Keratinocyte (primary cell): ENCODE results near the gene NVL. TPM values are rescaled to one million over a fixed set of nuclear protein-coding genes. Genes with fewer than 3 reads are reported as not detected.

Source experiments
- DNase-seq: peaks from one replicate; pipeline ENCODE4 v3.0.0-alpha.2; 2011; ENCODE audit warnings: low read depth, missing footprints, low spot score
- FAIRE-seq: peaks from 2 replicates; lab custom pipeline; 2011; peaks lifted over from hg19 to GRCh38; lab: Jason Lieb, UNC
- H2AFZ ChIP-seq: 2 replicates; pipeline ENCODE4 v1.6.0; 2012; ENCODE audit warnings: low read length, control low read depth, inconsistent platforms; ENCODE audit not compliant: control insufficient read depth
- H3K27ac ChIP-seq: 2 replicates; pipeline ENCODE4 v1.5.1; 2011; ENCODE audit warnings: low read length; ENCODE audit not compliant: control insufficient read depth, insufficient read depth
- H3K27me3 ChIP-seq: 3 replicates; pipeline ENCODE4 v1.6.0; 2011; ENCODE audit warnings: low read length; ENCODE audit not compliant: control insufficient read depth, insufficient read depth; ENCODE audit errors: extremely low read depth
- H3K36me3 ChIP-seq, 2 experiments: 2 replicates in 1 of 2; 3 replicates in 1 of 2; pipeline ENCODE4 v1.5.1; 2011; ENCODE audit warnings: low read length in 2 of 2, mild to moderate bottlenecking in 1 of 2; ENCODE audit not compliant: control insufficient read depth in 2 of 2, insufficient read depth in 2 of 2; ENCODE audit errors: extremely low read depth in 1 of 2
- H3K4me1 ChIP-seq: 3 replicates; pipeline ENCODE4 v1.5.1; 2011; ENCODE audit warnings: low read length; ENCODE audit not compliant: control insufficient read depth, insufficient read depth; ENCODE audit errors: extremely low read depth
- H3K4me2 ChIP-seq: 3 replicates; pipeline ENCODE4 v1.6.0; 2011; ENCODE audit warnings: low read depth, low read length; ENCODE audit not compliant: control insufficient read depth, insufficient read depth; ENCODE audit errors: extremely low read depth
- H3K4me3 ChIP-seq, 3 experiments: fragments of 200-600 bp in 1 of 3; sonication (generic) in 1 of 3; 2 replicates in 2 of 3; 3 replicates in 1 of 3; pipeline ENCODE4 v1.5.1; 2011 to 2016; ENCODE audit warnings: low read length in 3 of 3, mild to moderate bottlenecking in 3 of 3, control low read depth in 2 of 3, inconsistent platforms in 1 of 3, low read depth in 1 of 3, mixed read lengths in 1 of 3, mixed run types in 1 of 3, moderate library complexity in 1 of 3; ENCODE audit not compliant: control insufficient read depth in 2 of 3, insufficient read depth in 2 of 3; ENCODE audit errors: extremely low read depth in 1 of 3
- H3K79me2 ChIP-seq: 2 replicates; pipeline ENCODE4 v1.6.0; 2012; ENCODE audit warnings: low read length; ENCODE audit not compliant: control insufficient read depth, insufficient read depth
- H3K9ac ChIP-seq: 3 replicates; pipeline ENCODE4 v1.6.0; 2011; ENCODE audit warnings: low read length; ENCODE audit not compliant: control insufficient read depth, insufficient read depth; ENCODE audit errors: extremely low read depth
- H3K9me1 ChIP-seq: 3 replicates; pipeline ENCODE4 v1.6.0; 2011; ENCODE audit warnings: low read length; ENCODE audit not compliant: control insufficient read depth, insufficient read depth; ENCODE audit errors: extremely low read depth
- H3K9me3 ChIP-seq: 2 replicates; pipeline ENCODE4 v1.5.1; 2012; ENCODE audit warnings: low read depth, low read length; ENCODE audit not compliant: control insufficient read depth
- H4K20me1 ChIP-seq: 3 replicates; pipeline ENCODE4 v1.6.0; 2011; ENCODE audit warnings: low read length; ENCODE audit not compliant: control insufficient read depth, insufficient read depth; ENCODE audit errors: extremely low read depth
- CTCF ChIP-seq, 3 experiments: IDR thresholded peaks in 1 of 3; conservative IDR thresholded peaks in 1 of 3; optimal IDR thresholded peaks in 1 of 3; 2 replicates in 2 of 3; 3 replicates in 1 of 3; pipeline versions ENCODE3 to v1.5.1; 2011; ENCODE audit warnings: low read length in 3 of 3, mild to moderate bottlenecking in 3 of 3, moderate library complexity in 2 of 3, control low read depth in 1 of 3, inconsistent platforms in 1 of 3; ENCODE audit not compliant: insufficient read depth in 2 of 3; ENCODE audit errors: extremely low read depth in 1 of 3
- EZH2 ChIP-seq: IDR thresholded peaks from one replicate; pipeline ENCODE4 v1.6.1; 2012; ENCODE audit warnings: inconsistent platforms, mild to moderate bottlenecking, low read length, moderate library complexity
- dilution Hi-C: fragments of 300-500 bp; cut with MboI; formaldehyde crosslinking; loops from one replicate; pipeline ENCODE4 v1.7.0; 2020; ENCODE audit warnings: low sequenced_read_pairs; ENCODE audit not compliant: extremely low pct_ligation_motif_present
- polyA plus RNA-seq, 5 experiments: library from polyadenylated mRNA; depleted of rRNA in 3 of 5; stranded (reverse) in 3 of 5; stranded (forward) in 1 of 5; unstranded in 1 of 5; fragments of >200 nt; gene quantifications; 1 replicate in 1 of 5; 2 replicates in 3 of 5; 3 replicates in 1 of 5; pipeline versions ENCODE4 v1.2.1 to v1.2.3, GENCODE V29; 2011 to 2012; ENCODE audit warnings: missing spikeins in 2 of 5, low read depth in 1 of 5, low replicate concordance in 1 of 5

Gene NVL
- polyA plus RNA-seq, 1 donor (not counting 4 experiments of a cell fraction or from before 2014, with no cell fraction given): 24.9 TPM

- Histone ChIP-seq H3K27ac (no peak overlapping the region), H3K79me2 (peaks cover 8% of the 10 kb centered on the region), H3K4me3 (no peak overlapping the region), H3K4me2 (no peak overlapping the region), H3K27me3 (no peaks in the 10 kb centered on the region), H4K20me1 (no peaks in the 10 kb centered on the region), H3K9me1 (no peaks in the 10 kb centered on the region), H3K4me1 (peaks cover 8% of the 10 kb centered on the region), H3K9ac (no peak overlapping the region), H2AFZ (no peak overlapping the region), H3K9me3 (no peaks in the 10 kb centered on the region), H3K36me3 (no peaks in the 10 kb centered on the region)
- TF ChIP-seq CTCF (optimal IDR thresholded peaks at IDR 0.05 in 1 of 3, IDR thresholded peaks at IDR 0.05 in 1 of 3, conservative IDR thresholded peaks at IDR 0.05 in 1 of 3; ENCODE audit: extremely low read depth in 1 of 3, insufficient read depth in 2 of 3, low read length in 3 of 3) (no peak), EZH2 (no peak)
- FAIRE-seq: no peak
- DNase-seq: no peak
- dilution Hi-C loops: no loop called here
Measured at GRCh38 chr1:224333939-224334786, 4.2 kb upstream of the NVL start.

GRCh38 chr1:224333309-224333926, 3.4 kb upstream of the NVL start:
- no peaks in the 10 kb centered on the region for H3K9me3 ChIP-seq
- FAIRE-seq: peak; percentile 57
- TF ChIP-seq CTCF (optimal IDR thresholded peaks at IDR 0.05 in 1 of 3, IDR thresholded peaks at IDR 0.05 in 1 of 3, conservative IDR thresholded peaks at IDR 0.05 in 1 of 3; ENCODE audit: extremely low read depth in 1 of 3, insufficient read depth in 2 of 3, low read length in 3 of 3) (peak in 2 of 3 experiments; percentile 48 to 65), EZH2 (no peak)
- H3K79me2 ChIP-seq: peaks cover 15% of the 10 kb centered on the region
- no peaks in the 10 kb centered on the region for H4K20me1 ChIP-seq
- dilution Hi-C loops: no loop called here
- DNase-seq: no peak
- H3K27me3 ChIP-seq: no peaks in the 10 kb centered on the region
- H3K27ac ChIP-seq: no peak overlapping the region
- peaks cover 12% of the 10 kb centered on the region for H3K4me1 ChIP-seq
- no peak overlapping the region for H3K4me2 ChIP-seq
- no peak overlapping the region for H3K4me3 ChIP-seq
- no peaks in the 10 kb centered on the region for H3K9me1 ChIP-seq
- no peak overlapping the region for H3K9ac ChIP-seq
- H2AFZ ChIP-seq: no peak overlapping the region
- H3K36me3 ChIP-seq: no peaks in the 10 kb centered on the region
